Measurements from ENCODE around the gene PAN3.

GRCh38 chr13:28268800-28269223 is 130.5 kb downstream of the PAN3 start:
- no peak for TF ChIP-seq TARDBP (IDR thresholded peaks at IDR 0.05)
- no peak for TF ChIP-seq FOXK2 (IDR thresholded peaks at IDR 0.05)
